ENCODE results near the gene BCOR.

The BCOR gene

GRCh38 chrX:40013266-40014195 lies 84.2 kb downstream of the BCOR start:
- peak in 1 of 2 experiments; percentile 16 for DNase-seq

DNA sequence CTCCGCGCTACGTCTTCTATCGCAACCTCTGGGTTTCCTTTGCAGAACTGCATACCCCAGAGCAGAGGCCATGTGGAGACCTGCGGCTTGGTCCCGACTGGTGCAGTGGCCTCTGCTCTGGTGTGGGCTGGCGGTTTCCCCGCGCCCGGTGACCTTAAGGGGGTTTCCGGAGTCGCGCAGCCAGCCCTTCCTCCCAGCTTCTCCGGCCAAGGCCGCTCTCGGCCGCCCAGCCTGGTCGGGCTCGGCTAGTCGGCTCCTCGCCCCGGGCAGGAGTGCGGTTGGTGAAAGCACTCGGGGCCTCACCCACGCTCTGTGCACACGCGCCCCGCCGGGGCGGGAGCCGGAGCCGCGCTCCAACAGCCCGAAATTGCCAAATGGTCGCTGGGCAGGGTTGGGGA lies 84.9 kb downstream of the BCOR start:
- DNase-seq, result no peak

DNA sequence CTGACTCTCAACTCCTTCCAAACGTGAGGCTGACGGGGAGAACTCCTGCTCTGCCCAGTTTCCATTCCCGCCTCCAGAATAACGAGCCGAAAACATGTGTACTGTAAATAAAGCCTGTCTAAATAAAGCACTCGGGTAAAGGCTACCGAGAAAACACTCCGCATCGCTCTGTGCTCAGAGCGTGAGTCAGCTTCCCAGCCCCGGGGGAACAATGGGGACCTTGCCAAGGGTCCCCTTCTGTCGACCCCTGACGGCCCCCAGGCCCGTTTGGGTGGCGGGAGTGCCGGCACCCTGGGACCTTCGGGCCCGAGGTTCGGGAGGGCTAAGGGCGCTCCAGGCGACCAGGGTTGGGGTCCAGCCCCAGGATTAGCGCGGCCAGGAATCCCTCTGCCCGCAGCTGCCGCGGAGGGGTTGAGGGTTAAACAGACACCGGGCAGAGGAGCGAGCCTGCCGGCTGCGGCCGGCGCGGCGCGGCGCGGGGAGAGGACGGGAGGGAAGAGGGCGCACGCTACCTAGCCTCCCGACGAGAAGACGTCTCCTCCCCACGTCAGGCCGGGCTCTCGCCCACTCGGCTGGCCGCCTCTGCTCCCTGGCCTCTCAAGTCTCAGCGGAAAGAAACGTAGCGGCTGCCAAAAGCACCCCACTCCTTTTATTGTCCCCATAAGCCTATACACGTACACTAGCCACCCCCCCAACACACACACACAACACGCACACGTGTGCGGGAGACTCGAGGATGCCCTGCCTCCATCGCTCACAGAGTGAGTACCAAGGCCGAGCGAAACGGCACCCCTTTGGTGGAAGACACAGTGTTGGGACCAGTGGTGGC lies 85.5 kb downstream of the BCOR start:
- DNase-seq, result no peak

- no peak for DNase-seq
Observed at GRCh38 chrX:40011322-40012038, 86.3 kb downstream of the BCOR start.

GRCh38 chrX:40010550-40011321 lies 87.0 kb downstream of the BCOR start:
- peak; percentile 56 to 69 for DNase-seq

- no peak for DNase-seq
Observed at GRCh38 chrX:40009890-40010289, 87.9 kb downstream of the BCOR start.

GRCh38 chrX:40009462-40009851 lies 88.3 kb downstream of the BCOR start:
- no peak for DNase-seq

DNA sequence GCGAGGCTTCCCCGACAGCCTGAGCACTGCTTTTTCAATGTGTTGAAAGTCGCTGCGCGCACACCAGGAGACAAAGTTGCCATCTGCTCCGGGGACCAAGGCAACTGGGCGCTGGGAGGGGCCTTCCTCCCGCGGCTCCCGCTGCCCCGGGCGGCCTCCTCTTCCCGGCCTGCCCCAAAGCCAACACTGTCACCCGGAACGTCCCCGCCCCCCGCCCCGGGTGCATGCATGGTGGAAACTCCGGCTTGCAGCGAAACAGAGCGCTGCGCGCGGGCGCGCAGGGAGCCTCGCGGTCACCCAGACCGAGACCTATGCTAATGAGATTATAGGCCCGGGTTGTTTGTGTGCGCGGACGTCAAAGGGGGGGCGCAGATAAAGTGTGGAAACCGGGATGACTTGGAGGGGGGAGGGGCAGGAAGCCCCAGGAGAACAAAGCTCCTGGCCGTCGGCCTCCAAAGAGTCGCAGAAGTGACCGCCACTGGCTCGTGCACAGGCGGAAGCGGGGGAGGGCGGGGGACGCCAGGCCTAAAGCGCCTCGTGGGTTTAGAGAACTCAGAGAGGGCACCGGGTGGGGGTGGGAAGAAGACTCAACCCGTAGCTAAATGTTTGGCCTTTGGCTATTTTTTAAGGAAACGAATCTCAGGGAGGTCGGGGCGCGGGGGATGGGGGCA lies 88.8 kb downstream of the BCOR start:
- DNase-seq, result peak; percentile 40 to 44

DNA sequence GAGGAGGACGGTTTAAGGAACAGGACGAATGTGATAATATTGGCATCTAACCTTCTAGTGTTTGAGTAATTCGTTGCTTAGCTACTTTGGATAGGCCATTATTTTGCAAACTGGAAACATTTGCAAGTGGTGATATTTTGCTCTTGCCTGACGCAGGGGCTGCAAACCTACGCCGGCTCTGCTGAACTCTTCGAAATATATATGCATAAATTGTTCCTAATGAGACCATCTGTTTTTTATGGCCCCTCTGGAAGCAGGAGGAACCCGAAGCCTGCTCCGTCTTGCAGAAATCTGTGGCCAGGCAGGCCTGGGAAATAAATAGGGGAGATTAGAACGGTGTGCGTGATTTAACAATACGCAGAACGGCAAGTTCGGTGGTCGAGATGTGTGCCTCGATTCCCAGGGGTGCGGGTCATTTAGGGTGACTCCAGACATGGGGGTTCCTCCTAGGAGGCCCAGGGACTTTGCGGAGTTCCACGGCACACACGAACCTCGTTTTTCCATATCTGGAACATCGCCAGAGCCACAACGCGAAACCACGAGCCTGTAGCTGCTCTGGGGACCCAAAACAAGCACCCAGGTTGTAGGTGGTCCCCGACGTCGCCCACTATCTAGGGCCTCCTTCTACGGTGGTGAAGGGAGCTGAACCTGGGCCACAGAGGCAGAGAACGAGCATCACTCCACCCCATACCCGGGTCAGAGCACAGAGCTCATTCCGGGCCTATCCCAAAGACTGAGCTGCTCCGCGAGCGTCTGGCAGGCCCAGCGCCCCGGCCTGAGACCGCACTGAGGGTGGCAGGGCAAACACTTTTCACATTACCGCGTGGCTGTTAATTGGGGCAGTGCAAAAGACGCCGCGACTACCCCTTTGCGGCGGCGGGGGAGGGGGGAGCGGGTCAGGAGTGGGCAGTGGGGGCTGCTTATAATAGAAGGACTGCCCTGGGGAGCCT lies 89.7 kb downstream of the BCOR start:
- DNase-seq, result no peak

- no peak for DNase-seq
Observed at GRCh38 chrX:40007131-40007755, 90.5 kb downstream of the BCOR start.

GRCh38 chrX:40006106-40007017 lies 91.4 kb downstream of the BCOR start:
- DNase-seq, result peak; percentile 15 to 22

DNA sequence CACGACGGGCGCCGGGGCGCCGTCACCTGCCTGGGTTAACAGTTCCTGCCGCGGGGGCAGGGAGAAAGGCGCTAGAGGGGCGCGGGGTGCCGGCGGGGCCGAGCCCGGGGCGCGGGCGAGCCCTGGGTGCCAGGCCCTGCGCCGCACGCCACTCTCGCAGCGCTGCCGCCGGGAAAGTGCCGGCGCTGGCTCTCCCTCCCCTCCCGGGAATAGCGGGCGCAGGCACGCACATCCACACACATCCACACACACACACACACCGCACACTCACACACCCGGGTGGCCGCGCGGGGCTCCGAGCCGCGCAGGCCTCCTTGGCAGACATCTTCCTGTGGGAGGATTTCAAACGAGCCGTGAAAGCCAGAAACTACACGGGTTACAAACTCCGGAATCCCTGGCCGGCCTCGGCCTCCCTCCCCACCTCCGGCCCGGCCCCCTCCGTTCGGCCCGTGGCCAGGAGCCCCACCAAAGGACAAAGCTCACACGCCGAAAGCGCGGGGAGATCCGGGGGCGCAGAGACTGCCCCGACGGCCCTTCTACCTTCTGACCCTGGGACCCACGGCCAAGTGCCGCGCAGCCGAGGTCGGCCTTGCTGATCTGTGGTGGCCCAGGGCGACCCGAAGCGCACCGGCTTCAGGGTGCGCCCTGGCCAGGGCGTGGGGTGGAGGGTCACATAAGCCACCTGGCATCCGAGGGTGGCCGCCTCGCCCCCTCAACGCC lies 92.3 kb downstream of the BCOR start:
- no peak for DNase-seq

DNA sequence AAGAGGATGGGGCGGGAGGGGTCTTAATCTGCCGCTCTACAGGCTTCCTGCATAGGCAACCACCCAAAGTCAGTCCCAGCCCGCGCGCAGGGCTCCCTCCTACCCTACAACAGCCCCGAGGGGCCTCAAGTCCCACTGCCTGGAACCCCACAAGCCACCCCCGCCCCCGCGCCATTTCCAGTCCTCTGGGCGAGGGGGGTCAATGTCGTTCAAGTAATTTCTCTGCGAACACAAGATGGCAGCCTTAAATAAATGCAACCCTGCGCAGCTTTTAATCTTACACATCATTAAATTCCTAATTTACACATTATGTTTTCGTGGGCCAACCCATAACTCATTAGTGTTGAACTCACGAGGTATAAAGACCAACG lies 92.9 kb downstream of the BCOR start:
- DNase-seq, result no peak

- DNase-seq, result no peak
Observed at GRCh38 chrX:40004246-40004535, 93.6 kb downstream of the BCOR start.

GRCh38 chrX:40003428-40004245 lies 94.1 kb downstream of the BCOR start:
- no peak for DNase-seq

DNA sequence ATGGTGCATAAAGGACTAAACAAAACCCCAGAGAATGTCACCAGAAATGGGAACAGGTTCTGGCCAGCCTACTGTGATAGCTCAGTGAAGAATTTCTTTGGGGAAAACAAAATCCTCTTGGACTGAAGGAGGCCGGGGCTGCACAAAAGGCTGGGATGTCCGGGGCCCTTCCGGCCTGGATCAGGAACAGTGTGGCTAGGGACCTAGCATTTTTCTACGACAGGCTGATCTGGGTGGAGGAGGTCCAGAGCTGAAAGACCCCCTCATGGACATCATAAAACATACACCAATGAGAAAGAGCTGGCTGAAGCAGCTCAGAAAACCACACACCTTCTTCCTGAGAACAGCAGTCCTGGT lies 94.7 kb downstream of the BCOR start:
- DNase-seq, result no peak
